Hematopoietic multipotent progenitor cell treated with erythropoietin and hydrocortisone succinate and interleukin-3 and kit ligand, for 4 days (in vitro differentiated cells): ENCODE data around the gene ZEB2.
A peak's percentile ranks its signal among the peaks of the same experiment; 100 is the strongest.

Experiments
- DNase-seq: peaks from one replicate; pipeline ENCODE4 v3.0.0-alpha.2; 2015

ZEB2 gene

DNA sequence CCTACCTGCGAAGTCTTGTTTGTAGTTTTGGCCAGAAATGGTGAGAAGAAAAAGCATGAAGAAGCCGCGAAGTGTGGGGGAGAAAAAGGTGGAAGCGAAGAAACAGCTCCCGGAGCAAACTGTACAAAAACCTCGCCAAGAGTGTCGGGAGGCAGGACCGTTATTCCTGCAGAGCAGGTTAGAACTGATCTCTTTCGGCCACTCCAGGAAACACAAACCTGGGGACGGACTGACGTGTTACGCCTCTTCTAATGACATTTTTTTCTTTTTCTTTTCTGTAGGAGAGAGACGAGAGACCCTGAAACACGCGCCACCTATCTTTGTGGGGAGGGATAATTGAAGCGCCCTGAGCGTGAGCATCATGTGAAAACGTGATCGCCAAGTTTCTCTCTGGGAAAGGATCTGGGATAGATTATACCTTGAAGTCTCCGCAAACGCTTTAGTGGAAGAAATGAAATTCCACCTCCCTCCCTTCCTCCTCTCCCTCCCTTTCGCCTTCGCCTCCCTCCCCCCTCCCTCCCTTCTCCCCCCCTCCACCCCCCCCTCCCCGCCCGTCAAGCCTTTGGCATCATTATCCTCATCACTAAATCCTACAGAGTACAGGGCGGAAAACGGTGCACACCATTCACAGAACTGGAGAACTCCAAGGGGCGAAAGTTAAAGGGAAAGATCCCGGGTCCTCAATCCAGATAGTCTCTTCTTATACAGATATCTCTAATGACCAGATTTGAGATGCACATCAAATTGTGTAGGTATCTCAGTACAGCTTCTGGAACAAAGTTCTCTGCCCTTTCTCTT lies at the start of gene ZEB2:
Gene ZEB2 (minus strand): TSS at position 186 of the 798 bp plus-strand sequence. CDS start 2,769 bp downstream, outside the sequence.
- DNase-seq = peak; percentile 98

DNA sequence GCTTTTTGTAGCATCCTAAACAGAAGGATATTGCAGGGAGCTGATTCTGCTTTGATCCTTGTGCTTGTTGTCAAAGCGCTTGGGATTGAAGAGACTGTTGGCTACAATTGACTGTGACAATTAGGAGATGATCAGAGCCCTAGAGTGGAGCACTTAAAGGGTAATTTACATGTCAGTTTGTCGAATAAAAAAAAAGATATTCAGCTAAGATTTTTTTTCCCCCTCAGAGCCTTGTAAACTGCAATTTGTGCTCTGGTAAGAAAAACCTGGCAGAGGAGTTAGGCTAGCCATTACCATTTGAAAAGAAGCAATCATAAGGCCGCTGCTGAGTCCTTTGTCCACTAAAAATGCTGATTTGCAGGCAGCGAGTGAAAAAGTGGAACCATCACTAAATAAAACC lies 47.8 kb upstream of the ZEB2 start:
- no peak for DNase-seq

DNA sequence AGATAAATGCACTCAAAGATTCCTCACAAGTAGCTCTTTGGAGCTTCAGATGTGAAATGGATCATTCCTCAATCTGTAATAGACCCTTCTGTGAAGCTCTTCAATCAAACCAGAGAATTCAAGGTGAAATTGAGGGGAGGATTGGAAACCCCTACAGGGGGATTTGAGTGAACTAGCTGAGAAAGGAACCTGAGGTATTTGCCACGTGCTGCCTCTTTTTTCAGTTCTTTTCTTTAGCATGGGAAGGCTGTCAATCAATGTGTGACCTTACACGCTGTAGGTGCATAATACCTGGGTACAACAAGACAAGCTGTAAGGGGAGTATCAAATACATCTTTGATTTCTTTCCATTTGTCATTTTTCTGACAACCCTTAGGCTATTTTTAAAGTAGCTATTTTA lies 46.5 kb upstream of the ZEB2 start:
- no peak for DNase-seq

DNA sequence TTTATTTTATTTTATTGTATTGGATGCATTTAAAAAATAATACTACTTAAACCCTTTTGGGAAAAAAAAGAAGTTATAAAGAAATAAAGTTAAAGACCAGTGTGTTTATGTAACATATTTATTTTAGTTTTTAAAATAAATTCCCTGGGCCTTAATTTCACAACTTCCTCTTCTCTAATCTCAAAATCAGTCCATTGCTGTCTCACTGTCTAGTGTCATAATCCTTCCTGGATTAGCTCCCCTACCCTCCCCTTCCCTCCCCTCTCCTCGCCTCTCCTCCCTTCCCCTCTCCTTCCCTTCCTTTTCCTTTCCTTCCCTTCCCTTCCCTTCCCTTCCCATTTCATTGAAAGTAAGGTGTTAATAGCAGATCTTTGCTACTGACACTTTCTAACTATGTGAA lies 40.3 kb upstream of the ZEB2 start:
- DNase-seq = peak; percentile 70

DNA sequence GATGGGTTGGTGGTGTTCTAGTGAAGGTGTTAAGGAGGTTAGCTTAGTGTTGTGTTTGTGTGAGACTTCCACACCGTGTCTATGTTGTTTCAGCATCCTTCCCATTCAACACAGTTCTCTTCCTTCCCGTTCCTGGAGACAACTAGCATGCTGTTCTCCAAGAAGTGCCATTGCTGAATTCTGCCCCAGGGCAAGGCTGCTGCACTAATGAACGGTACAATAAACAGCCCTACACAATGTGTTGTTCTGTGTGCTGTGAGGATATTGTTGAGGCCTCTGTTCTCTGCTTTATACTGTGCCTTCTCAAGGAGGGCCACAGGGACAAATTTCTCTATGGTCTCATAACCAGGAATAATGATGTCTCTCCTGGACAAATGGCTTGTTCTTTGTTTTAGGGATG lies 39.8 kb upstream of the ZEB2 start:
- DNase-seq = no peak

DNA sequence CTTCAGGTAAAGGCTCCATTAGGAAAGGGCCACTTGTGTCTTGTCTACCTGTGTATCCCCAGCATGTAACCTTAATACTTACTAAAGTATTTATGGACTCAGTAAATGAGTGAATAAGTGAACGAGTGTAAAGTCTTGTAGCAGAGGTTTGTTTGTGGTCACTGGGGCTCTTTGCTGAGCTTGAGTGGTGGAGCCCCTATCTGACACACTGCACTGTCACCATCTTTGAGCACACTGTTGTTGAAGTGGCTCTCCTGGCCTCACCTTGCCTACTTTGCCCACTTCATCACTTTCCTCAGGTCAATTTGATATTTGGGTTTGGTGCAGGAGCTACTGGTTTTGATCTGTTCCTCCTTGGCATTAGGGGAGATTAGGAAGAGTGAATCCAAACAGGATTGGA lies 39.3 kb upstream of the ZEB2 start:
- DNase-seq = no peak

DNA sequence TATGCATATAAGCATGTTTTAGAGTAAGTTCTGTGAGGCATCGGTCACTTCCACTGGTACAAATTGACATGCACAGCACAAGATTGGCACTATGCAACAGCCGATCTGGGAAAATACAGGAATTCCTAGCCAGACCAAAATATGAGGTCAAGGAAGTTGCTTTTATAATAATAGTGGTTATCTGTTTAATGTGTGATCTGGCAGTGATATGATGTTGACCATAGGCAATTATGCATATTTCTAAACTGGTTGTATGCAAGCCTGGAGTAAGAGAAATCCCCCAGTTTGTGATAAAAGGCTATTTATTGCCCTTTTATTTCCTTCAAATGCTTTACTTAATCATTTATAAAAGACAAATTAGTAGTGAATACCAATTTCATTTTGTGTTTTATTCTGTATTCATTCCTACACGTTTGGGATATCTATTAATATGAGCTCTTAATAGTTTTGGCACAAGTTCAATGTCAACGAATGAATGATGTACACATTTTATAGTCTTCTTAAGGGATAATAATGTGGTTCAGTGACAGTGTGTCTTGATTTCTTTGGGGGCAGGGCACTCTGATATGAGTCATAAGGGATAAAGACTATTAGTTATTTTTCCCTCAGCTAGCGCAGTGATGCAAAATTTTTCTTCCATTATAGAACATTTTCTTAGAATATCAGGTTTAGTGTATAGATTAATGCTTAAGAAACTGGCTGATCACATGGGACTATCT lies 34.7 kb upstream of the ZEB2 start:
- DNase-seq = no peak

DNA sequence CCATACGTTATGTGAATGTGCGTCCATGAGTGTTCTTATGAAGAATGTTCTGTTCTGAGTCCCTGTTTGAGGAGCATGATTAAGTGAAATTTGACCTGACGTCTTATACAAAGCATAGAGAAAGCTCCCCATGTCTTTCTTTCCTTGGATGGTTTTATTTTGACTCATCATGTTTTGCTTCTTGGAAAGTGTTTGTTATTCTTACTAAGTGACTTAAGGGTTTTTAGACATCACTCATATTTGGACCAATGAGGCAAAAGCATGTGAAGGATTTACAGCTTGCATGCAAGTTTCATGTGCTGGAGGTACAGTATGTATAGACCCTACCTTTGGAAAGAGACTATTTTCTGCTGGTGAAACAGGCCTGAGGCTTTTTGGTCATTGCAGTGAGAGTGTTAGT lies 33.5 kb upstream of the ZEB2 start:
- DNase-seq = no peak

DNA sequence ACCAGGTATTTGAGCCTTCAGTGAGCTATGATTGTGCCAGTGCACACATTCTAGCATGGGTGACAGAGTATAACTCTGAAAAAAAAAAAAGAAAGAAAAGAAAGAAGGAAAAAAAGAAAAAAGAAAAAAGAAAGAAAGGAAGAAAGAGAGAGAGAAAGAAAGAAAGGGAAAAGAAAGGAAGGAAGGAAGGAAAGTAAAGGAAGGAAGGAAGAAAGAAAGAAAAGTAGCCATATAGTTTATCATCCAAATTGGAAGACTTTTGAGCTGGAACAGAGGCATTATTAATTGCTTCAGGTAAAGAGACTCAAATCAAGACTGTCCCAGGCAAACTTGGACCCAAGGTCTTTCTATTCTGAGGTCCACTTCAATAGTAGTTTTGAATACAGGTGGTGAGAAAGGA lies 32.9 kb upstream of the ZEB2 start:
- DNase-seq = no peak

DNA sequence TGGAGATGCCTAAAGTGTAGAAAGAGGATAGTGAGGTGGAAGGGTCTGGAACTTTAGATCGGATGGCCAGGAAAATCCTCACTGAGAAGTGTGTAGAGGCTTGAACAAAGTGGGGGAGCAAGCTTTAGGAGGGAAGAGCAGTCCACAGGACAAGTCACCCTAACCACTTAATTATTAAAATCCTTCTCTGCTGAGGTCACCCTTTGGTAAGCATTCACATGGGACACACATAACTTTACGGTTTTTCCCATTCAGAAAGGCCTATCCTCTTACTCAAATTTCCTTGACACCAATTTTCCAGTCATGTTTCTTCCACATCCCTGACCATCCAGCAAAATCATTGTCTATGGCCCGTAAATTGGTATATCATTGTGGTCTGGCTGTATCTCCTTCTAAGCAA lies 31.0 kb upstream of the ZEB2 start:
- no peak for DNase-seq

DNA sequence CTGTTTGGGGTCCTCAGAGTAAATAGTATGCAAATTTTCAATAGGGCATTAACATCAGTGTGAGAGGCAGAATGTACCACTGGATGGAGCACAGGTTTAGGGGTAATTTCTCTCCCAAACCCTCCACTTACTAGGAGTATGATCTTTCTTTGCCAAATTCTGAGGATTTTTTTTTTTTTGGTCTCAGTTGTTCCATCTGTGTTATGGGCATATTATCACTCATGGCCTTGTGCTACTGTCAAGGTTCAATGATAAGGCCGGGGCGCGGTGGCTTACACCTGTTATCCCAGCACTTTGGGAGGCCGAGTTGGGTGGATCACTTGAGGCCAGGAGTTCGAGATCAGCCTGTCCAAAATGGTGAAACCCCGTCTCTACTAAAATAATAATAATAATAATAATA lies 30.2 kb upstream of the ZEB2 start:
- DNase-seq = no peak

DNA sequence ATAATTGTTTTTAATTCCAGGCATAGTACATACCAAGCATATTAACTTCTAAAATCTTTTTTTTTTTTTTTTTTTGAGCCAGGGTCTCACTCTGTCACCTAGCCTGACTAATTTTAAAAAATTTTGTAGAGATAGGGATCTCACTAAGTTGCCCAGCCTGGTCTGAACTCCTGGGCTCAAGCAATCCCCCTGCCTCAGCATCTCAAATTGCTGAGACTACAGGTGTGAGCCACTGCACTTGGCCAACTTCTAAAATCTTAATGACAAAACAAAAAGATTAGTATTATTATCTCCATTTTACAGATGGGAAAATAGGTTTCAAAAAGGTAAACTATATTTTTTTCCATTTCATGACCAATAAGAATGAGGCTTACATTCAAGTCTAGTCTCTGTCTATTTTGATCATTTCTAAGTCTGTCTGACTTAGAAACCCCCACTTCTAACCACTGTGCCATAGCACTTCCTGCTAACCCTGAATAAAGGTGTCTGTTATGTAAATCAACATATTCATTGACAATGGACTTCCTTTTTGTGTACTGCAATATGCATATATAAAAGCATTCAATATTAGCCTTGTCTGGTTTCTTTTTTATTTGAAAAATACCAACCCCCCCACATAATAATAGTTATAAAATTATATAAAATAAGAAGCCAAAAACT lies 28.7 kb upstream of the ZEB2 start:
- peak; percentile 63 for DNase-seq

DNA sequence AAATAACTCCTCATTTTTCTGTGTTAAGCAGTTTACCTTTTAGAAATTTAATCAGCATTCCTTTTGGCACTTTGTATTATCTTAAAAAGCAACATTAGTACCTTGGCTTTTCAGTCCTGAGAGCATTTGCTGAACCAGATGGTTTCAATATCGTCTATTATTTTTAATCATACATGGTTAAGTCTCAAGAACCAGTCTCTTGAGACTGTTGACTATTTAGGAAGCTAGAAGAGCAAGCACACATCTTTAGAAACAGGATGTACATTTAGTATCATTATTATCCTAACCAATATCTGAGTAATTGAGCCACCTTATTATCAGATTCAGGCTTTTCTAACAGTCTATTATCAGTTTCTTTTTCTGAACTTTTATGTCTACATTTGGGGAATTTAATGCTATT lies 28.2 kb upstream of the ZEB2 start:
- no peak for DNase-seq

DNA sequence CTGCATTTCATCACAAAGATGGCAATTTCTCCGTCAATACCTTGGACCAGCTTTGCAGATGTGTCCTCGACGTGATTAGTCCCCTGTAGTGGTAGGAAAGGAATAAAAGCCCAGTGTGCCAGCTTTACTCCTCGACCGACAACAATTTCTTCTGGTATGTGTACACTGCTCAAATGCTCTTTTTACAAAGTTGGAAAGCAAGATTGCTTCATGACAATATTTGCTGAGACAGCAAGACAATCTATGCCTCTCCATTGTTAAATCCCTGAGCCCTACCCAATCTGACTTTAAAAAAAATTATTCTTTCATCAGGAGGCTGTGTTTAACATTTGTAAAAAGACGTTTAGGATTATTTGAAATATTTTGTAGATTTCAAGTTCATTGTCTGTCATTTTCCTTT lies 27.6 kb upstream of the ZEB2 start:
- DNase-seq = no peak

DNA sequence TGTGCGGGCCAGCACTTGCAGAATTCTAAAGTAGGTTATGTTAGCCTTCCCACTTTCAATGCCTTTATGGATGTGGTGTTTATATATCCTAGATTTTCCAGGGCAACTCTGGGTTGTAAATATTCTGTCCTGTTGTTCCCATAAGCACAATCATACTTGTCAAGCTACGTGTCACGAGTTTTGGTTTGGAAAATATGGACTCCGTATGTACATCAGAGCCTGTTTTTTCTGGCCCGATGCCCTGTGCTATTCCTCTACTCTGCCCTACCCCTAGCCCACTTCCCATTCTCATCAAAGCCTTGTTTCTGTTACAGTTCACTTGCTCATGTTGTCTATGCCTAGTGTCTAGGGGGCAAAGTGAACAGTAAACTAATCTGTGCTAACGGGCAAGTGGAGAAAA lies 27.0 kb upstream of the ZEB2 start:
- DNase-seq = peak; percentile 38

DNA sequence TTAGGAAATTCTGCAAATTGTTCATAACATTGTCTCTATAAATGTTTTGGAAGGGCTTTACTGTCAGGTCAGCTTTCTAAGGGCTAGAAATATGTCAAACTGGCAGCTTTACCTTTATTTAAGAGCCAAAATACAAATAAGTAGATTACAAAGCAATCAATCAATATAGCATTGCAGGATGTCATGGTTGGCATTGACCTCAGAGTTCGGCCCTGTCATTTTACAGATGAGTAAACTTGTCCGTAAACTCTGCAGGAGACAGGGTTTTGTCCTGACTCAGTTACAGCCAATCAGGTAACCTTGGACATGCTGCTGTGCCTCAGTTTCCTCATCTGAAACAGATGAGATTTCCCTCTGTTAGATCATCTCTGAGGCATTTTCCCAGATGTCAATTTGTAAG lies 25.9 kb upstream of the ZEB2 start:
- no peak for DNase-seq

DNA sequence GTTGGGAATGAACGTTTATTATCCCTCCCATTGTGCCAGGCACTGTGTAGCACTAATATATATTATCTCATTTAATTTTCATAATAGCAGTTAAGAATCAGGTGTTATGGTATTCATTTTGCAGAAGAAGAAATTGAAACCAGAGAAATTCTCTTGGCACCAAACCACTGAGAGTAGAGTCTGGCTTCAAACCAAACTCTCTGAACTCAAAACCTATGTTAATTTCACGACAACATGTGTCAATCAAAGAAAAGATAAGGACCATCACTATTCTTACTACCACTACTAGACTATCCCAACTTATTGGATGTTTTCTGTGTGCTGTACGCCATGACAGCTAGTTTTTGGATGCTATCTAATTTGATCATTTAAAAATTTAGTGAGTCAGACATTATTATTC lies 24.1 kb upstream of the ZEB2 start:
- DNase-seq = no peak

DNA sequence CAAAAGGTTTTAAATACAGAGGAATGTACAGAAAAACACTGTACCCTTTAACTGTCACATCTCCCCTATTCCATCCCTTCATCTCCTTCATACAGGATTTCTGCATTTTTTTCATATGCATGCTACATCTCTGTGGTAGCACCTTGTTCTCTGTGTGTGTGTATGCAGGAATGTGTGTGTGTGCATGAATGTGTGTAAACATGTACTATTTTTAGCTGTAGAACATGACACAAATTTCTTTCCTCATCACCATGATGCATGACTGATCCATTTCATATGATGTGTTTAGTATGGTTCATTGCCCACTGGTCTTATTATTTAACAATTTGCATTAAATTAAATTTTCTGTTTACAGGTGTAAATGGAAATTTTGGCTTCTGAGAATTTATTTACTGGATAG lies 21.5 kb upstream of the ZEB2 start:
- DNase-seq = no peak

DNA sequence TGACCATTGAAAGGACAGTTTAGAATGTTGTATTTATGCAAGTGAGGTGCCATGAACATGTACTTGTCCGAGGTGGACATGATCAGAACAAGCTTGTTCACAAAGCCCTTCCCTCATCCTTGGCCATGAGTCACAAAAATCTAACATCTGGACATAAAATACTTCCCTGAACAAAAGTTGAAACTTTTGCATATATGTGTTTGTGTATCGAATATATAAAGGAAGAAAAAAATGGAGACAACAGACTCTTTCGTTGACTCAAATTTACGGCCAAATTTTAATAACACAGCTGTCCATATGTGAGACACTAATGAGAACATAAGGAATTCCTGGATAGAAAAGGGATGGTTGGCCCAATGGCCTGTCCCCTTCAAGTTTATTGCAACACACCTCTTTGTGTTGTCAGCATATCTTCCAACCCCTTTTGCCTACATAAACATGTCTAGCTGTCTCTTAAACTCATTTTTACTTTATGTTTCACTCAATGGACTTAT lies 19.4 kb upstream of the ZEB2 start:
- no peak for DNase-seq

DNA sequence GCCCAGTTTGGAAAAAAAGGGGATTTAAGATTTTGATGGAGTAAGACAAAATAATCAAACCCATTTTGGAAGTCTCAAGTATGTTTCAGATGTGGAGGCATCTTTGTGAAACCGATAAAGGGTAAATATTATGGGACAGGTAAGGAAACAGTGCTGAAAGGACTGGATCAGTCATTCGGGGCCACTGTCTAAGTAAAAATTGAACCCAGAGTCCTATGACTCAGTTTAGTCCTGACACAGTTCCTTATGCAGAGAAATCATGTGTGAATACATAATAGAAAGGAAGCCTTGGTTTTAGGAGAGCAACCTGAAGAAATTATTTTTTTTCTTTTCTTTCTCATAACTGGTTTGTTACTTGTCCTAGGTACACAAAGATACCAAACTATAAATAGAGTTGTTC lies 15.4 kb upstream of the ZEB2 start:
- no peak for DNase-seq

DNA sequence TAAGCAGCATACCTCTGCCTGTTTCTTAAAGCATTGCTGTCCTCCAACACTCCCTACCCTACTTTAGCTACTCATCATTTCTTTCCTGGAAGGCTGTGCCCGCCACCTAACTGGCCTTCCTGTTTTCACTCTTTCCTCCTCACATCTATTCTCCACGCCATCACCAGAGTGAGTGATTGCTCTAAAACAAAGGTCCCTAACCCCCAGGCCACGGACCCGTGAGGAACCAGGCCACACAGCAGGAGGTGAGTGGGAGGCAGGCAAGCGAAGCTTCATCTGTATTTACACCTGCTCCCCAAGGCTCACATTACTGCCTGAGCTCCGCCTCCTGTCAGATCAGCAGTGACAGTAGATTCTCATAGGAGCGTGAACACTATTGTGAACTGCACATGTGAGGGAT lies 13.3 kb upstream of the ZEB2 start:
- DNase-seq = no peak

DNA sequence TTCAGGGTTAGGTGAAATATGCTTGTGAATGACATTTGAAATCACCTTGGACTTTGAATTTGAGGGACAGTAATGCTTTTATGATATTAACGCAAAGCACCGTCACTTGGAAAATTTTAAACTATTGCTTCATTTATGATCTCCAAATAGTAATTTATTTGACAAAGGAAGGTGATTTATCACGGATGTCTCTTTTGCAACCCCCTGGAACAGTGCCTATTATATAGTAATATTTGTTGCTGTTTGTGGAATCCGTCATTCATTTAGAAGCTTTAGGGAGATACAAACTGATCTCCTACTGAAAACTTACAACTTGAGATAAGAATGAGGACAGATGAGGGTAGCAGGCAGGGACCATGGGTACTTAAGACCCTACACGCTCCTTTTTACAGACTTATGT lies 10.7 kb upstream of the ZEB2 start:
- DNase-seq = no peak

DNA sequence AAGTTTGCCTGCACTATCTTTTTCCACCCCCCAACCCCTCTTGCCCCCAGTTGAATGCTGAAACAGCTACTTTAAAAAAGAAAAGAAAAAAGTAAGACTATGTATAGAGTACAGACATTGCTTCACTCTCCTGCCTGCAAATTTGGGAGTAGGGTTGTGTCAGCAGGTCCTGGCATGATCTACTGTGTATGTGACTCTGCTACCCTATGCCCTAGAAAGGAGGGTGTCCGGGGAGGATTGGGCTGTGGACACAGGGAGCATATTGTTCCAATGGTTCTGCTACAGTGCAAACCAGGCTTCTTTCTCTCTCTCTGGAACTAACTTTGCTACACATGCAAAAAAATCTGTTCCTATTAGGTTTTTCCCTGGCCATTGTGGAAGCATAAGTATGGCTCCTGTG lies 9.9 kb upstream of the ZEB2 start:
- no peak for DNase-seq

DNA sequence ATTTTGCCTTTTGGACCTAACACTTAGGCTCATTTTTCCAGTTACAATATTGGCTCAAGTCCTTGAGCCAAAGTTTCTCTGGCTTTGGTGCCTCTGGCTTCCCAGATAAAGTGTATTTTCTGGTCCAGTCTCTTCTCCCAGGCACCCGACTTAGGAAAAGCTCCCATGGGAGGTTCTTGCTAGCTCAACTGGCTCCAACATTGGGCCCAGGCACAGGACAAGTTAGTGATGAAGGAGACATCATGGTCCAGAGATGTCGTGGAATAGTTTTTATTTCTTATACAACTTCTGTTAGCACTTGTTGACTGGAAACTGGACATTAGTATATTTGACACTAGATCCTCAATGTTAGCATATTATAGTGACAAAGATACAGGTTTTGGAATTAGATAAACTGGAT lies 8.2 kb upstream of the ZEB2 start:
- DNase-seq = no peak
